C4-2B (cell line): Measurements from ENCODE around the gene FNDC3B.

Experiments
- CTCF ChIP-seq: fragments of 450-650 bp; conservative IDR thresholded peaks from 2 replicates; pipeline ENCODE4 v1.5.1; 2017; ENCODE audit warnings: mild to moderate bottlenecking
- ZFX ChIP-seq: fragments of 450-650 bp; IDR thresholded peaks from 2 replicates; pipeline ENCODE4 v1.6.1; 2017

- TF ChIP-seq CTCF (no peak), ZFX (no peak)
Observed at GRCh38 chr3:172241405-172241804, 202.0 kb downstream of the FNDC3B start.
